Measurements from ENCODE around the gene NFASC.

Gene NFASC

GRCh38 chr1:204989266-204990058, 118.8 kb downstream of the NFASC start:
- DNase-seq = peak; percentile 68

GRCh38 chr1:204990059-204990664, 119.5 kb downstream of the NFASC start:
- no peak for DNase-seq

GRCh38 chr1:204990721-204991341, 120.2 kb downstream of the NFASC start:
- DNase-seq = no peak

- DNase-seq = no peak
Measured at GRCh38 chr1:204991342-204991844, 120.7 kb downstream of the NFASC start.

DNA sequence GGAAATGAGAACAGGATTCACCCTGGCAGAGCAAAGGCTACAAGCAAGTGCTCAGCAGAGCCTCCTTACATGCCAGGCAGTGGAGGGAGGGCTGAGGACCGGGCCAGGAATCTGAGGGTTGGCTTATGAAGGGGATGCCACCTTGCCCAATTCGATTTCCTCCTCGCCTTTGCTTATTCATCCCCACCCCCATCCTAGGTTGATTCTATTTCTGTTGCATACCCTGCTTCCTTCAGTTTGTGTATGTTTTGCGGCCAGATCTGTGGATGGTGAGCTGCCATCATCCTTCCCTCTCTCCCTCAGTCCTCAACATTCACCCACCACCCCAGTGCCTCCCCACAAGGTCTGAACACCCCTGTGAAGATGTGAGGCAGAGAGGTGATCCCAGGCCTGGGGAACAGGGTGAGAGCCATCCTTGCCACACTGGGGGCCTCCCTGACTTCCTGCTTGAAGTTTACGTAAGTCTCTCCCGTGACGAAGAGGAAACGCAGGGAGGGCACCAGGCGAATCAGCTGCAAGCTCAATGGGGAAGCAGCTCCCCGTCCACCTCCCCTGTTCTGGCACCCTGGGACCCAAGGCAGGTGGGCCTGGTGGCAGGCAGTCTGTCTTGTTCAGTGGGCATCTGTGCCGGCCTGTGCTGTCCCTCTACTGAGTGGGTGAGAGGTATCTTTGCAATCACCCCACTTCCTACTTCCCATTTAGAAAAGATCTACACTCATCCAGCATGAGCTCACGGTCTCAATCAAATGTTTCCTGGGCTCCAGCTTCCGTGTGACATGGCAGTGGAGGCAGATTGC, 121.7 kb downstream of the NFASC start:
- peak; percentile 26 for DNase-seq

- DNase-seq = no peak
Measured at GRCh38 chr1:204992998-204993314, 122.3 kb downstream of the NFASC start.

DNA sequence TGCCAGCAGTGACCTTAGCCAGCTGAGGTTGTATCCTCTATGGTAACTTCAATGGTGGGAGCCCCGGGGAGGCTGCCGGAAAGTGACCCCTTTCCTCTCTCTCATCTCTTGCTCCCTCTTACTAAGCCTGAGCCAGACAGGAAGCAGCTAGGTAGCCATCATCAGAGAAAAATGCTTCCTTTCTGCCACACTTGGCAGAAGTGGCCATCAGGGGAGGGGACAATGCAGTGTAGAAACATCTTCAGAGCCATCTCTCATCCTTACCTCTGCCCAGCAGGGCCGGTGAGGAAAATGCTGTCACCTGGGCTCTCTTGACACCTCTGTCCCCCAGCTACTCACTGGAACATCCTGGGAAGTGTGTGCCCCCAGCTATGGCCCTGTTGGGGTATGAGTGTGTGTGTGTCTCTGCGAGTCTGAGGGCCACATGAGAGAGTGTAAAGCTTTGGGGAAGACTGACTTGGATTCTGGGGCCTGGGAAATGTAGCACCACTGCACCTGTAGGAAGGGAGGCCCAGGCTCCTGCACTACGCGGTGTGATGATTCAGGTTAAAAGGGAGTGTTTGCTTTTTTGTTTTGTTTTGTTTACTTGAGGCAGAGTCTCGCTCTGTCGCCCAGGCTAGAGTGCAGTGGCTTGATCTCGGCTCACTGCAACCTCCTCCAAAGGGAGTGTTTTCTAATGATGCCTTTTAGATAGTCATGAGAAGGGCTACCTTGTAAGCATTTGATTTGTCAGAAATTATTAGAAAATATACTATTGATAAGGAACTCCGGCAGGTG, 123.6 kb downstream of the NFASC start:
- no peak for DNase-seq

GRCh38 chr1:204996981-204997380, 126.3 kb downstream of the NFASC start:
- no peak for DNase-seq

DNA sequence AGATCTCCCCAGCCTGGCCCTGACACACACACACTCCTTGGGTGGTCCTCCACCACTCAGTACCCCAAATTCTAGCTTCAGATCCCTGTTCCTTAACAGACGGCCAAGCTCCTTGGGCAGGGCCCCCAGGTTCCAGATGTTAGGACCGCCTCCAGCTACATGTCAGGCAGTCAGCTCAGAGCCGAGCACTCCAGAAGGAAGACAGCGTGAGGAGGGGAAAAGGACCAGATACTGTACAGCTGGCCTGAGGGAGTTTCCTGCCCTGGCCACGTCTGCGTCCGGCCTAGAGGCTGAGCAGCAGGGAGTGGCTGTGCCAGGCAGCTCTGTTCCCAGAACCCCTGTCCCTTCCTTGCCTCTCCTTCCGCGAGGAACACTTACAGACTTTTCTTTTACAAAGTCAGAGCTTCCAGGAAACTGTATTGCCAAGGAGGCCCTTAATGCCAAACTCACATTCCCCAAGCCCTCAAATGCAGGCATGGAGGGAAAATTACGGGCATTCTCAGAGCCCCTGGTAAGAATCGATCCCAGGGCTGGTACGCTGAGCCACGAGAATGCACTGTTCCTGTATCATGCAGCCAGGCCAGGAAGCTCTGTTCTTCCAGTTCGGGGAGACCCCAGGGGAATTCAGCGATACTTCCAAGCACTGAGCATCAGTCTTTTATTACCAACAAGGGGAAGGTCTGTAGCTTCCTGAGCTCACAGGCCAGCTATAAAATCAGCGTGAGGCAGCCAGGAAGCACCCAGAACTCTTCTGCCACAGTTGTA, 127.1 kb downstream of the NFASC start:
- DNase-seq = no peak

GRCh38 chr1:205001162-205001561, 130.5 kb downstream of the NFASC start:
- DNase-seq = no peak

DNA sequence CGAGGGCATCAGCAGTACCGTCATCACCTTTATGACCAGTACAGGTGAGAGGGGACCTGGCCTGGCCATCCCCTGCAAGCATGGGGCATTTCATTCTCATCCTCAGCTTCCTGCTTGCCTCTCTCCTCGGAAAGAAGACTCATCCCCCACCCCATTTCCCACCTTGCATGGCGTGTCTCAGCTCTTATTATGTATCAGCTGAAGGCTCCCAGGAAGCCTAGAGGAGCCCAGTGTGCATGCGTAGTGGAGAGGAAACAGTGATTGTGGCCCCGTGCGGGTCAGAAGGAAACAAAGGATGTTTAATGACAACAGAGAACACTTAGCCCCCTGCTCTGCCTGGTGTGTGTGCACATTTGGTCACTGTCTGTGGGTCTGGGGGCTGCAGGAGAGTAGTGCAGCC, 132.0 kb downstream of the NFASC start:
- no peak for DNase-seq

DNA sequence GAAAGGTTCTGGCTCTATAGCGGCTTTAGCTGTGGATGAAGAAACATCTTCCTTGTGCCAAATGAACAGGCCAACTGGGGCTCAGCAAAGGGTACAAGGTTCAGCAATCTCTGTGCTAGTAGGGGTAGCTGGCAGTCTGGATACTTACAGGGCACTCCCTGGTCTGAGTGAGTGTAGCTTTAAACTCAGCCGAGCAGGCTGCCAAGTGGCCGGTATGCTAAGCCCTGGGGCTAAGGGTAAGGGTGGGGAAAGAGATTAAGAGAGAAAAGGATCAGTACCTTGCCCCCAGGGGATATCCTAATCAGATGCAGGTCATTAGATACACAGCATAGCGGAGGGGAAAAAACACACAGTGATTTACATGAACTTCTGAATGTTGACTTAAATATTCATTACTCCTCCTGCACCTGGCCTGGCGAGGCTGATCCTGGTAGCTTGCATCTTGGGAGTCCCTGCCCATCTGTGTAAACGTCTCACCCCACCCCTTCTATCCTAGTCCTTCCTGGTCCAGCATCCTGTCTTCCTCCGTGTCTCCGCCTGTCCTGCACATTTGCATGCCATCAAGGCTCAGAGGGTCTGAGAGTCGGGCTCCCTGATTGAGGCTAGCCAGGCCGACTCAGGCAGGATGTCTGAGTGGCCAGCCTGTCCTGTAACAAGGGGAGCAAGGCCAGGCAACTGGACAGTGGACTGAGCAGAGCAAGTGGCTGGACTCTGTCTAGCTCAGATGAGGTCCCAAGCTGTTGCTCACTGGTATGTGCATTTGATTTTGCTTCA, 132.9 kb downstream of the NFASC start:
- no peak for DNase-seq

DNA sequence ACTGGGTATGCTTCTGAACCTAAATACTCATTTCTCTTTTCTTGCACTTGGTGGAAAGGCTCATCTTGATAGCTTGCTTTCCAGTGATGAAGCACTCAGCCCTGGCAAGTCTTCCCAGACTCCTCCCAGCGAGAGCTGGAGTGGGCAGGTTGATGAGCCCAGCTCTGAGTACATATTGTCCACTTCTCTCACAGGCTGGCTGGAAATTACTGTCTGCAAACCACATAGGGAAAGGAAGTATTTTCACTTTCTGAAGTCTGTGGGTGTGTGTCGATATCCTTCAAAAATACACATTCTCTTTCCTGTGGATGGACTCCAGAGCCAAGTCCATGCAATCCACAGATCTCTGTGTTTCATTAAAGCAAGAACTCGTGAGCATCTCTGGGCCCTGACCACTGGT, 133.7 kb downstream of the NFASC start:
- DNase-seq = no peak

- no peak for DNase-seq
Measured at GRCh38 chr1:205008896-205009295, 138.2 kb downstream of the NFASC start.

DNA sequence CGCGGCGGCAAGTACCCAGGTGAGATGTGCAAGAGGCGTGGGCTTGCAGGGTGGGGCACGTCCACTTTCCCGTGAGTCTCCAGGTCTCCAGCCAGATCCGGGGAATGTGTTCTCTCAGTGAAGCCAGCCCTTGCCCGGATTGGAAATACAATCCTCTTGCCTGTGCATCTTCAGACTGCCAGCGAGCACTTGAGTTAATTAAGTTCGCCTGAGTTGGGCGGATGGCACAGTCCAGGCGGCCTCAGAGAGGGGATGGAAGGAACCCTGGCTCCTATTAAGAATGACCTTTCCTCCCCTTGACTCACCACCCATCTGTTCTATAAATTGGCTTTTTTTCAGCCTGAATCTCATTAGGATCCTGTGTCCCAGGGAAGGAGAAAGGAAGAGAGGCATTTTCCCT, 139.0 kb downstream of the NFASC start:
- no peak for DNase-seq

GRCh38 chr1:205012391-205013140, 141.9 kb downstream of the NFASC start:
- DNase-seq = no peak

- DNase-seq = no peak
Measured at GRCh38 chr1:205013683-205014367, 143.2 kb downstream of the NFASC start.

DNA sequence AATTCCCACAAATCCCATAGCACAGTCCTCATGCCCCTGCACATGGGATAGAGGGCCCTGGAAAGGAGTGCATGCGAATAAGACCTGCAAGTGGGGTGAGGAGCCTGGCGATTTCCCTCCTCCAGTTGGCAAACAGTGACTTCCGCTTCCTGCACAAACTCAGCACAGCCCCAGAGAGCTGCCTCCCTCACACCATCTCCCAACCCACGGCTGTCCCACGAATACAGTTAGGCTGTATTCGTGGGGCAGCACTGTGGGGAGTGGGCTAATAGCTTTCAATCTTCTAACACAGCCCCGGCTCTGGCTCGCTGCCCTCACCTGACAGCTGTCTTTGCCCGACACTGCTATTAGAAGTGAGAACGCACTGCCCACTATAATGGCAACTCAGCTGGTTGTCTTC, 144.1 kb downstream of the NFASC start:
- DNase-seq = no peak

DNA sequence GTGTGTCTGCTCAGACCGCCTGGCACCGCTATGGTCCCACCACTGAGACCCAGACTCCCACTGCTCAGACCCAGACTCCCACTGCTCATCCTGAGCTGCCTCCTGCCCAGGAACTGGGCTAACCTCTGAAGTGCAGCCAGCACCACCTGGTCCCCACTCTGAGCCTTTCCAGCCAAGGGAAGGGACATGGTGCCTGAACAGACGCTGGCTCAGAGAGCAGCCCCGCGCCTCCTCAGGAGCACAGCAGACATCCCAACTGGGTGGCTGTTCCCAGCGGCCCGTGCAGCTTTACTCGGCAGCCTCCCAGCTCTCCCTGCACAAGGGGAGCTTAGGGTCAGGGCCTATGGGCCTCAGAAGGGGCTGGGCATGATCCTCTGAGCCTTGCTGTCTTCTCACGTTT, 144.6 kb downstream of the NFASC start:
- DNase-seq = no peak

DNA sequence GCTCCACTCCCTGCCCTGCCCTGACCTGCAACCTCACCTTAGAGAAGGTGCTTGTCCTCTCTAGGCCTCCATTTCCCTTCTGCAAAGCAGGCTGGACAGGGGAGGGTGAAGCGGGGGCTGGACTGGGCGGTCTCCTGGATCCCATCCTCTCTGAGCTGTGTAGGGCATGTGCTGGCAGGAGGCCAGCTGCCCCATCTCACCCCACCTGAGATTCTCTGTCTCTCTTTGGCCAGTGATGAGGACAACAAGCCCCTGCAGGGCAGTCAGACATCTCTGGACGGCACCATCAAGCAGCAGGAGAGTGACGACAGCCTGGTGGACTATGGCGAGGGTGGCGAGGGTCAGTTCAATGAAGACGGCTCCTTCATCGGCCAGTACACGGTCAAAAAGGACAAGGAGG, 145.4 kb downstream of the NFASC start:
- no peak for DNase-seq

Data from stimulated activated CD4-positive, alpha-beta T cell treated with anti-CD3 and anti-CD28 coated beads, Interleukin-15, amount 100 ng/mL, for 24 hours (primary cell).